ENCODE results near the gene CABLES2. TPM values are rescaled to one million over a fixed set of nuclear protein-coding genes. Genes with fewer than 3 reads are reported as not detected.

CABLES2 gene
- total and polyA plus RNA-seq, 2 of the 4 experiments (the other 2 are of a cell fraction) = 1.4 to 5.1 TPM

GRCh38 chr20:62344782-62345181 lies 62.3 kb downstream of the CABLES2 start:
- Histone ChIP-seq H3K18ac (ENCODE audit: low read depth, low read length) (no peak overlapping the region), H2AFZ (replicated peaks; ENCODE audit: low read length, poor library complexity) (no peak overlapping the region), H2BK15ac (ENCODE audit: low read depth, low read length) (no peak overlapping the region), H3K4me3 (ENCODE audit: insufficient read depth, low read depth, low read length) (no peak overlapping the region), H3K9me1 (ENCODE audit: insufficient read depth, low read length) (peaks cover 2% of the 10 kb centered on the region; the same call in 1 of the 2 replicates), H3K23ac (ENCODE audit: low read depth, low read length) (no peak overlapping the region), H2AK9ac (replicated peaks; ENCODE audit: low read depth, low read length, poor library complexity) (no peak overlapping the region), H3K27me3 (ENCODE audit: control insufficient read depth, insufficient read depth, low read length) (no peaks in the 10 kb centered on the region), H3K9me3 (ENCODE audit: control insufficient read depth, insufficient read depth, low read length) (peaks cover 2% of the 10 kb centered on the region), H3K36me3 (ENCODE audit: control insufficient read depth, insufficient read depth, low read length) (peaks cover 3% of the 10 kb centered on the region; the same call in 1 of the 2 replicates), H3K56ac (ENCODE audit: extremely low read depth, insufficient read depth, low read length) (no peak overlapping the region), H3K27ac (ENCODE audit: insufficient read depth, low read length) (no peak overlapping the region), H3K4me2 (ENCODE audit: low read depth, low read length) (no peak overlapping the region), H3K9ac (ENCODE audit: low read depth, low read length) (no peak overlapping the region), H4K8ac (ENCODE audit: low read depth in 2 of 2, low read length in 2 of 2) (no peak overlapping the region), H2BK120ac (ENCODE audit: low read depth, low read length) (no peak overlapping the region), H4K5ac (ENCODE audit: low read depth, low read length) (no peak overlapping the region), H3K14ac (replicated peaks; ENCODE audit: low read depth, low read length) (no peak overlapping the region), H3K79me1 (ENCODE audit: low read depth in 1 of 2, low read length in 2 of 2) (no peaks in the 10 kb centered on the region), H3K4me1 (ENCODE audit: control insufficient read depth, insufficient read depth, low read length) (no peaks in the 10 kb centered on the region; the same call in 1 of the 2 replicates), H2BK20ac (ENCODE audit: low read depth, low read length) (no peak overlapping the region), H4K91ac (ENCODE audit: insufficient read depth, low read depth, low read length) (no peak overlapping the region), H3K4ac (ENCODE audit: low read depth, low read length) (no peak overlapping the region), H2AK5ac (ENCODE audit: low read depth, low read length) (no peak overlapping the region), H4K20me1 (ENCODE audit: insufficient read depth, low read length) (no peaks in the 10 kb centered on the region), H2BK5ac (ENCODE audit: low read depth, low read length, poor library complexity, severe bottlenecking) (no peak overlapping the region)
- CTCF ChIA-PET = interaction anchor here (0.8 to 1.2 kb wide), 4 partner anchors 12 to 43 kb away, joined by 4 read pairs; no protein-coding TSS in a partner anchor
- BruUV-seq (replicated peaks) = no TSS peak
- dilution Hi-C loops (cut with HindIII; ENCODE audit: low sequenced_read_pairs, unreplicated experiment) = no loop called here
- intact Hi-C loops (cut with micrococcal nuclease) = no loop called here
- in situ Hi-C loops (cut with MboI; ENCODE audit: low sequenced_read_pairs) = no loop called here
- DNase-seq = peak; percentile 91
- POLR2A ChIA-PET (ENCODE audit: unreplicated experiment) = no interaction called here
- peak; percentile 99 for ATAC-seq (ENCODE audit: low read depth)
- 69% methylated on average over 6 of the region's 10 CpGs; no CpG with 5 or more reads in 1 of the 2 experiments for WGBS, 2 experiments (ENCODE audit: extremely low coverage in 2 of 2, insufficient read length in 1 of 2)
- TF ChIP-seq USF2 (IDR thresholded peaks at IDR 0.05; ENCODE audit: low read depth, low read length) (no peak), BHLHE40 (IDR thresholded peaks at IDR 0.05; ENCODE audit: low read depth, low read length) (peak; percentile 63; the same call in 1 of the 2 replicates), FOS (IDR thresholded peaks at IDR 0.05; ENCODE audit: low read depth, low read length) (peak; percentile 7; the same call in 1 of the 2 replicates), MAZ (IDR thresholded peaks at IDR 0.05; ENCODE audit: borderline replicate concordance, low read depth, low read length) (no peak), MXI1 (IDR thresholded peaks at IDR 0.05; ENCODE audit: borderline replicate concordance, low read depth, low read length) (peak; percentile 37; the same call in 1 of the 2 replicates), CEBPB (IDR thresholded peaks at IDR 0.05; ENCODE audit: low read depth, low read length) (peak; percentile 66)

Measured in IMR-90 (cell line).